Measurements from ENCODE around the gene SERTAD2. TPM values are rescaled to one million over a fixed set of nuclear protein-coding genes. Genes with fewer than 3 reads are reported as not detected.

SERTAD2 gene
- total and polyA plus RNA-seq, 5 donors: 8.2 to 25.4 (median 19.7) TPM

DNA sequence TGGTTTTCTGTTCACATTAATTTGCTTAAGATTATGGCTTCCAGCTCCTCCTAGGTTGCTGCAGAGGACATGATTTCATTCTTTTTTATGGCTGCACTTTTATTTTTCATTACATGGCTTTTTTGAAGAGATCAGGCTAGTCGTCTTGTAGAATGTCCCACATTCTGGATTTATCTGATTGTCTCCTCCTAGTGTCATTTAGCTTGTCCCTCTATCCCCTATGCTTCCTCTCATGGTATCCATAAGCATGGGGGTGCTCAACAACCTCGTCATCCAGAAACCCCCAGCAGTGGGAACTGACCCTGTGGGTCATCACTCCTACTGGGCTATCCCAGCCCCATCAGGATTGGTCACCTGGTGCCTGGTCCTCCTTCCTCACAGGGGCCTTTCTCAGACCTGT lies 49.6 kb downstream of the SERTAD2 start:
- Histone ChIP-seq H3K27ac (ENCODE audit: low read length) (no peak overlapping the region), H3K27me3 (ENCODE audit: control insufficient read depth, insufficient read depth) (no peaks in the 10 kb centered on the region), H3K4me3 (ENCODE audit: low read length) (no peak overlapping the region), H3K9me3 (ENCODE audit: control insufficient read depth, low read length) (no peaks in the 10 kb centered on the region), H3K4me1 (ENCODE audit: control insufficient read depth, insufficient read depth, low read length) (peaks cover 2% of the 10 kb centered on the region)
- no peak for ATAC-seq
- no peak for DNase-seq
- intact Hi-C loops (cut with DNase I): loop anchor here in 1 of 4 donors (5.0 kb wide), 1 partner anchor 263 kb away; no protein-coding TSS in a partner anchor
- WGBS: 92% methylated on average over 2 of the region's 2 CpGs

DNA sequence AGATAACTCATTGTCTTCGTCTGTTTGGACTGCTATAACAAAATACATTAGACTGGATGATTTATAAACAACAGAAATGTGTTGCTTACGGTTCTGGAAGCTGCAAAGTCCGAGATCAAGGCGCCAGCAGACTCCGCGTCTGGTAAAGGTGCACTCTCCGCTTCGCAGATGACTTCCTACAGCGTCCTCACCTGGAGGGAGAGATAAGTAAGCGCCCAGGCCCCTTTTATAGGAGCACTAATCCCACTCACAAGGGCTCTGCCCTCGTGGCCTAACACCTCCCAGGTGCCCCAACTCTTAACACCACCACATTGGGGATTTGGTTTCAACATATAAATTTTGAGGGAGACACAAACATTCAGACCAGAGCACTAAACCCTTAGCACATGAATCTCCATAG lies 51.3 kb downstream of the SERTAD2 start:
- DNase-seq (no peak), ATAC-seq (no peak)
- Histone ChIP-seq H3K27me3 (ENCODE audit: control insufficient read depth, insufficient read depth) (no peaks in the 10 kb centered on the region), H3K4me1 (ENCODE audit: control insufficient read depth, insufficient read depth, low read length) (no peaks in the 10 kb centered on the region), H3K4me3 (ENCODE audit: low read length) (no peak overlapping the region), H3K9me3 (ENCODE audit: control insufficient read depth, low read length) (no peaks in the 10 kb centered on the region), H3K27ac (ENCODE audit: low read length) (no peak overlapping the region)
- 93% methylated on average over 11 of the region's 11 CpGs for WGBS
- intact Hi-C loops (cut with DNase I): loop anchor here in 1 of 4 donors (5.0 kb wide), 1 partner anchor 265 kb away; no protein-coding TSS in a partner anchor

DNA sequence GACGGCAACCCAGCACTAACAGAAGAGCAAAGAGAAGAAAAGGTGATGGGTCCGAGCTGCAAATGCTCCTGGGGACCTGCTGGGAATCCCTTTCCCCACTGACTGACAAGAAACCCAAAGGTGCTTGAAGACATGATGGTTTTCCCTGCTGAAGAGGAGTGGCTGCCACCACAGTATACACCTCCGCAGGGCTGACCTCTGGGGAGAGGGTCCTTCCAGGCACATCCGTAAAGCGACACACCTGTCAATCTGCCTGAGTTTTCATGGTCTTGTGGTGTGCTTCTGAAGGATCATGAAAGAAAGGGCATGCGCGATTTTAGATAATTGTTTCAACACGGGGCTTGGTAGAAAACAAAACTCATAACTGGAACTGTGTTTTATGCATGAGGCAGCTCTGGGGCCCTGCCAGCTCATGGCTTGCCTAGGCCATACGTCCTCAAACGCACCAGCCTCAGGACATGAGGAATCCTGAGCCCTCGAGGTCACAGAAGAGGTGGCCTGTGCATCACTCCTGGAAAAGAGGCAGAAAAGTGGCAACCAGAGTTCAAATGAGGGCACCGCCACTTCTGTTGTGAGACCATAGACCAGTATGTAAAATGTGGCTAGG lies 51.8 kb downstream of the SERTAD2 start:
- Histone ChIP-seq H3K27ac (ENCODE audit: low read length) (no peak overlapping the region), H3K9me3 (ENCODE audit: control insufficient read depth, low read length) (no peaks in the 10 kb centered on the region), H3K4me1 (ENCODE audit: control insufficient read depth, insufficient read depth, low read length) (no peaks in the 10 kb centered on the region), H3K27me3 (ENCODE audit: control insufficient read depth, insufficient read depth) (no peaks in the 10 kb centered on the region), H3K4me3 (ENCODE audit: low read length) (no peak overlapping the region)
- WGBS: 80% methylated on average over 12 of the region's 12 CpGs
- ATAC-seq: no peak
- no peak for DNase-seq
- intact Hi-C loops (cut with DNase I): loop anchor here in 1 of 4 donors (5.0 kb wide), 1 partner anchor 265 kb away; no protein-coding TSS in a partner anchor

- DNase-seq (no peak), ATAC-seq (no peak)
- H3K4me3 ChIP-seq (ENCODE audit: low read length): no peak overlapping the region
- no peaks in the 10 kb centered on the region for H3K27me3 ChIP-seq (ENCODE audit: control insufficient read depth, insufficient read depth)
- WGBS: 72% methylated on average over 8 of the region's 8 CpGs
- intact Hi-C loops (cut with DNase I): loop anchor here in 1 of 4 donors (5.0 kb wide), 1 partner anchor 266 kb away; no protein-coding TSS in a partner anchor
- no peaks in the 10 kb centered on the region for H3K4me1 ChIP-seq (ENCODE audit: control insufficient read depth, insufficient read depth, low read length)
- no peak overlapping the region for H3K27ac ChIP-seq (ENCODE audit: low read length)
- H3K9me3 ChIP-seq (ENCODE audit: control insufficient read depth, low read length): no peaks in the 10 kb centered on the region
Observed at GRCh38 chr2:64601034-64601754, 52.5 kb downstream of the SERTAD2 start.

- no peaks in the 10 kb centered on the region for H3K27me3 ChIP-seq (ENCODE audit: control insufficient read depth, insufficient read depth)
- no peaks in the 10 kb centered on the region for H3K4me1 ChIP-seq (ENCODE audit: control insufficient read depth, insufficient read depth, low read length)
- intact Hi-C loops (cut with DNase I): no loop called here
- no peaks in the 10 kb centered on the region for H3K9me3 ChIP-seq (ENCODE audit: control insufficient read depth, low read length)
- WGBS: 38% methylated on average over 3 of the region's 3 CpGs
- H3K4me3 ChIP-seq (ENCODE audit: low read length): no peak overlapping the region
- DNase-seq: peak in 1 of 3 donors; percentile 72
- no peak overlapping the region for H3K27ac ChIP-seq (ENCODE audit: low read length)
- ATAC-seq: peak in 1 of 2 donors; percentile 31
Observed at GRCh38 chr2:64599469-64599868, 54.2 kb downstream of the SERTAD2 start.

GRCh38 chr2:64598226-64598625 lies 55.5 kb downstream of the SERTAD2 start:
- 97% methylated on average over 6 of the region's 6 CpGs for WGBS
- DNase-seq (no peak), ATAC-seq (no peak)
- Histone ChIP-seq H3K27ac (ENCODE audit: low read length) (no peak overlapping the region), H3K4me1 (ENCODE audit: control insufficient read depth, insufficient read depth, low read length) (no peaks in the 10 kb centered on the region), H3K4me3 (ENCODE audit: low read length) (no peak overlapping the region), H3K27me3 (ENCODE audit: control insufficient read depth, insufficient read depth) (no peaks in the 10 kb centered on the region), H3K9me3 (ENCODE audit: control insufficient read depth, low read length) (no peaks in the 10 kb centered on the region)
- intact Hi-C loops (cut with DNase I): no loop called here

DNA sequence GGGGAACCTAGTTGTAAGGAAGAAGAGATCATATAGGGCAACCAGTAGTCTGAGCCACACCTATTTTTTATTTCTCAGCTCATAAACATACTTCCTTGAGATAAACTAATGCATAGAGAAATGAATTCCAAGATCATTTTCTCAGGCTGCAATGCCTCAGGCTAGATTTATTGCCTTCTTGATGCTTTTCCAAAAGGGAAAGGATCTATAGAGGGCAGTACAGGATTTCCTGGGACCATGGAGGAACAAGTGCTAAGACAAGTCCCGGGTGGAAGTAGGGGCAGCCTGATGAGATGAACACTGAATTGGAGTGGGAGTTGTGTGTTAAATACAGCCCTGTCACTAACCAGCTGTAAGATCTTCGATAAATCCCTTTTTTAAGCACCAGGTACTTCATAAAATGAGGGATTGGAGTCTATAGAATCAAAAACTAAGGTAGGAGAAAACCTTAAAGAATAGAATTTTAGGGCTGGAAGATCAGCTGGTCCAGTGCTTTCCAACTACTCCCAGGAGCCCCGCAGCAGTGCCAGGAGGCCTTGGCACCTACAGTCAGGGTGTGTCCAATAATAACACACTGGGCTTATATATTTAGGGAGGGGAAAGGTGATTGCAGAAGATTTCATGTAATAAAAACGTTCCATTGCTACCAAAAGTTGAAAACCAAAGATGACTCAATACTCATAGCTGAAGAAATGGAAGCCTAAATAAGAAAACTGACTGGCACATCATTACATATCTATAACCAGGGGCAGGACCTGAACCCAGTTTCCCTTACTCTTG lies 58.1 kb downstream of the SERTAD2 start:
- 52% methylated on average over 4 of the region's 4 CpGs for WGBS
- no peak overlapping the region for H3K27ac ChIP-seq (ENCODE audit: low read length)
- ATAC-seq (no peak), DNase-seq (no peak)
- no peaks in the 10 kb centered on the region for H3K27me3 ChIP-seq (ENCODE audit: control insufficient read depth, insufficient read depth)
- peaks cover 1% of the 10 kb centered on the region for H3K4me1 ChIP-seq (ENCODE audit: control insufficient read depth, insufficient read depth, low read length)
- no peak overlapping the region for H3K4me3 ChIP-seq (ENCODE audit: low read length)
- intact Hi-C loops (cut with DNase I): no loop called here
- H3K9me3 ChIP-seq (ENCODE audit: control insufficient read depth, low read length): no peaks in the 10 kb centered on the region

GRCh38 chr2:64594226-64594989 lies 59.3 kb downstream of the SERTAD2 start:
- 82% methylated on average over 7 of the region's 7 CpGs for WGBS
- Histone ChIP-seq H3K4me3 (ENCODE audit: low read length) (no peak overlapping the region), H3K9me3 (ENCODE audit: control insufficient read depth, low read length) (no peaks in the 10 kb centered on the region), H3K27me3 (ENCODE audit: control insufficient read depth, insufficient read depth) (no peaks in the 10 kb centered on the region), H3K4me1 (ENCODE audit: control insufficient read depth, insufficient read depth, low read length) (peaks cover 1% of the 10 kb centered on the region), H3K27ac (ENCODE audit: low read length) (no peak overlapping the region)
- intact Hi-C loops (cut with DNase I): no loop called here
- no peak for ATAC-seq
- DNase-seq: no peak

DNA sequence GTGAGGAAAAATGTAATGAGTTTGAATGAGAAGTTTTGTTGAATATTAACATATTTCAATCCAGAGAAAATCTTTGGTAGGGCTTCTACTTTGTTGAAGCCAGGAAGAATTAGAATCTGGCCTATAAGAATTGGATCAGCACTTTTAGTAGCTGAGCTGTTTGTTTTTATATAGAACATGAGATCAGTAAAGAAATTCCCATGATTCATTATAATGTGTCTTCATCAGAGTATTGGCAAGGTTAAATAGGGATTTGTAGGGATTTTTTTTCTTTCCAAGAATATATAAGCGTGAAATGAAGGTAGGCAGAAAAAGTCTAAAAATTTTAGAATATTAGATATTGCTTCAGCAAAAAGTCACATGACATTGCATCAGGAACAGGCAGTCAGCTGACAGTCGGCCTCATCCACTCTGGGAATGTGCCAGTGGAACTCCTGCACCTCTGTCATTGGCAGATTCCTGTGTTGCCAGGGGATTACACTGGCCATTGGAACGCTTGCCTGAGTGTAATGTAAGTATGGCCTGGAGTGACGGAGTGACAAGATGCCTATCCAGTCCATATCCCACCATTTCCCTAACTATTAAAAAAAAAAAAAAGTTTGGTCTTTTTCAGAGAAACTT lies 60.6 kb downstream of the SERTAD2 start:
- intact Hi-C loops (cut with DNase I): no loop called here
- Histone ChIP-seq H3K4me1 (ENCODE audit: control insufficient read depth, insufficient read depth, low read length) (peaks cover 1% of the 10 kb centered on the region), H3K4me3 (ENCODE audit: low read length) (no peak overlapping the region), H3K9me3 (ENCODE audit: control insufficient read depth, low read length) (no peaks in the 10 kb centered on the region), H3K27ac (ENCODE audit: low read length) (no peak overlapping the region), H3K27me3 (ENCODE audit: control insufficient read depth, insufficient read depth) (no peaks in the 10 kb centered on the region)
- ATAC-seq: peak; percentile 62 to 69
- peak in 2 of 3 donors; percentile 33 to 63 for DNase-seq
- WGBS: 66% methylated on average over 4 of the region's 4 CpGs

- Histone ChIP-seq H3K4me3 (ENCODE audit: low read length) (no peak overlapping the region), H3K27ac (ENCODE audit: low read length) (no peak overlapping the region), H3K9me3 (ENCODE audit: control insufficient read depth, low read length) (no peaks in the 10 kb centered on the region), H3K4me1 (ENCODE audit: control insufficient read depth, insufficient read depth, low read length) (peaks cover 1% of the 10 kb centered on the region), H3K27me3 (ENCODE audit: control insufficient read depth, insufficient read depth) (no peaks in the 10 kb centered on the region)
- DNase-seq: no peak
- intact Hi-C loops (cut with DNase I): no loop called here
- WGBS: 85% methylated on average over 4 of the region's 4 CpGs
- ATAC-seq: no peak
Observed at GRCh38 chr2:64591188-64591587, 62.5 kb downstream of the SERTAD2 start.

All from right cardiac atrium (tissue), 5 donors.